ENCODE measurements around the gene SDHAF4.
A peak's percentile ranks its signal among the peaks of the same experiment; 100 is the strongest.
"Not testable (repeated sequence)": the region's sequence is repeated elsewhere in the genome, so short reads cannot be mapped to it uniquely, and the experiment has no call there.

The SDHAF4 gene

GRCh38 chr6:70552974-70553373, 13.8 kb upstream of the SDHAF4 start:
- TF ChIP-seq, protein P1, sequence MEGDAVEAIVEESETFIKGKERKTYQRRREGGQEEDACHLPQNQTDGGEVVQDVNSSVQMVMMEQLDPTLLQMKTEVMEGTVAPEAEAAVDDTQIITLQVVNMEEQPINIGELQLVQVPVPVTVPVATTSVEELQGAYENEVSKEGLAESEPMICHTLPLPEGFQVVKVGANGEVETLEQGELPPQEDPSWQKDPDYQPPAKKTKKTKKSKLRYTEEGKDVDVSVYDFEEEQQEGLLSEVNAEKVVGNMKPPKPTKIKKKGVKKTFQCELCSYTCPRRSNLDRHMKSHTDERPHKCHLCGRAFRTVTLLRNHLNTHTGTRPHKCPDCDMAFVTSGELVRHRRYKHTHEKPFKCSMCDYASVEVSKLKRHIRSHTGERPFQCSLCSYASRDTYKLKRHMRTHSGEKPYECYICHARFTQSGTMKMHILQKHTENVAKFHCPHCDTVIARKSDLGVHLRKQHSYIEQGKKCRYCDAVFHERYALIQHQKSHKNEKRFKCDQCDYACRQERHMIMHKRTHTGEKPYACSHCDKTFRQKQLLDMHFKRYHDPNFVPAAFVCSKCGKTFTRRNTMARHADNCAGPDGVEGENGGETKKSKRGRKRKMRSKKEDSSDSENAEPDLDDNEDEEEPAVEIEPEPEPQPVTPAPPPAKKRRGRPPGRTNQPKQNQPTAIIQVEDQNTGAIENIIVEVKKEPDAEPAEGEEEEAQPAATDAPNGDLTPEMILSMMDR (IDR thresholded peaks at IDR 0.05; ENCODE audit: low read length, missing control alignments) = no peak
- no peak overlapping the region for H3K4me3 ChIP-seq (replicated peaks; ENCODE audit: low read depth, low read length)
- no peak for DNase-seq (ENCODE audit: low read depth)

DNA sequence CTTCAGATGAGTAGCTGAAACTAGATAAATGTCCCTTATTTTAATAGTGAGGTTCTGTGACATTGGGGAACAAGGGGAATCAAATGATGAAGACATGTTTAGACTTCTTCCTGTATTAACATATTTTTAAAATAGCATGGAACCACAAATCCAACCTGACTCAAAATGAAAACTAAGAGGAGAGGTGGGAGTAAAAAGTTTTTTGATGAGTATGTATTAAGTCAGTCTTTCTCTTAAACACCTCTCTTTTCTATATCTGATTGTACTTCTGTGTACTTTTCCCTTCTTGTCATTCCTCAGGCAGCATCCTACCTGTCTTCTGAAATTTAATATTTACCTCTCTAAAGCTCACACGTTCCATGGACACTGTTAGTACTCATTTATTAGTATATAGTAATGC, 8.7 kb upstream of the SDHAF4 start:
- TF ChIP-seq, protein P1 (IDR thresholded peaks at IDR 0.05; ENCODE audit: low read length, missing control alignments) = no peak
- DNase-seq (ENCODE audit: low read depth) = no peak
- no peak overlapping the region for H3K4me3 ChIP-seq (replicated peaks; ENCODE audit: low read depth, low read length)

DNA sequence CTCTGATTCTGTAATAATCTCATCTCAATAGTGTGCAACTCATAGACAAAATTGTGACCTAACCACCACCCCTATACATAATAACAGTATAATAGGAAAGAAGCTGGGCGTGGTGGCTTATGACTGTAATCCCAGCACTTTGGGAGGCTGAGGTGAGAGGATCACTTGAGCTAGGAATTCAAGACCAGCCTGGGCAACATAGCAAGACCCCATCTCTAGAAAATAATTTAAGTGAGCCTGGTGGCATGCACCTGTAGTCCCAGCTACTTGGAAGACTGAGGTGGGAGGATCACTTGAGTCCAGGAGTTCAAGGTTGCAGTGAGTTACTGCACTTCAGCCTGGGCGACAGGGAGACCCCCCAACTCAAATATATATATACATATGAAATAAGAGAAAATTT, 4.3 kb upstream of the SDHAF4 start:
- not testable (repeated sequence) for DNase-seq (ENCODE audit: low read depth); H3K4me3 ChIP-seq (replicated peaks; ENCODE audit: low read depth, low read length)

DNA sequence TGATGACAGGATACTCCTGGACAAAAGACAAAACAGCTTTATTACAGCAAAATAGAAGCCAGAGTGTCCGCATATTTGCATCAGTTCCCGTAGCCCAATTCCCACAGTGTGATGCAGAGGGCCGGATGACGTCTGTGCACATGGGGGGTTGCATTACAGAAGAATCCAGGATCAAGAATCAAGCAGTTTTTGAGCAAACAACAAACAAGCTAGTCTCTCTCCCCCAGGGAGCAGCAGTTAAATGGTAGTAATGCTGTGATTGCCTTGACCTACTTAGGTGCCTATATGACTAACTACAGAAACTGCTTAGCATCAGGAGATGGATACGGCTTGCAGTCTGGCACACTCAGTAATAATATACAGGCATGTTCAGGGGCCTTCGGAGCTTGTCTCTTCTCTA, 3.2 kb upstream of the SDHAF4 start:
- peak; percentile 42 for DNase-seq (ENCODE audit: low read depth)

GRCh38 chr6:70574643-70575042, 7.9 kb downstream of the SDHAF4 start:
- TF ChIP-seq, protein P1 (IDR thresholded peaks at IDR 0.05; ENCODE audit: low read length, missing control alignments) = no peak
- H3K4me3 ChIP-seq (replicated peaks; ENCODE audit: low read depth, low read length) = no peak overlapping the region
- no peak for DNase-seq (ENCODE audit: low read depth)

More for the DNA sequence above, 3.2 kb upstream of the SDHAF4 start:
- TF ChIP-seq, protein P1 (IDR thresholded peaks at IDR 0.05; ENCODE audit: low read length, missing control alignments) = no peak
- no peak overlapping the region for H3K4me3 ChIP-seq (replicated peaks; ENCODE audit: low read depth, low read length)

DNA sequence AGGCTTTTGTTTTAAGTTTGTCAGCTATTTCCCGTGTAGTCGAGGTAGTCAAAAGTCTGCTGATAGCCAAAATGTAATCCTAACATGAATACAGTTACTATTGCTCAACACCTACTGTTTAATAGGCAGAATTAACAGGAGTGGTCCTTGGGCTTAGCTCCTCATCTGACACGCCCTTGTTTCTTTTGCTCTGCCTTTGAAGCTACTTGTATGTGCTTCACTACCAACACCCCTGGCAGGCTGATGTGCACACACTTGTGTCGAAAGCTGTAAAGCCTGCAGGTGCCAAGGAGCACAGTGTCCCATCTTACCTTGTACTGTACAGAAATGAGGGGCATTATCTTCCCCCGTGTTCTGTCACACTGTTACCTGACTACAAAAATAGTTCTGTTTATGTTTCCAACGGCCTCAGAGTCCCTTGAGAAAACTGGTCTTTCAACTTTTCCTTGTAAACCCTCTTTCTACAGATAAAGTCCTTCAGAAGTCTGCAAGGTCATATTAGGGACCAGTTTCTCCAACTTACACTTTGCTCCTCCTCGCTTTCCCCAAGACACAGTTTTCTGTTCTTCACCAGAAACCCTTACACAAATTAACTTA, 9.3 kb downstream of the SDHAF4 start:
- TF ChIP-seq, protein P1 (IDR thresholded peaks at IDR 0.05; ENCODE audit: low read length, missing control alignments) = no peak
- H3K4me3 ChIP-seq (replicated peaks; ENCODE audit: low read depth, low read length) = no peak overlapping the region
- no peak for DNase-seq (ENCODE audit: low read depth)

GRCh38 chr6:70586114-70586513, 19.4 kb downstream of the SDHAF4 start:
- H3K4me3 ChIP-seq (replicated peaks; ENCODE audit: low read depth, low read length) = no peak overlapping the region
- no peak for DNase-seq (ENCODE audit: low read depth)
- TF ChIP-seq, protein P1 (IDR thresholded peaks at IDR 0.05; ENCODE audit: low read length, missing control alignments) = no peak

Data from fibroblast of pulmonary artery (primary cell).